Lower leg skin (tissue), 3 donors: Measurements from ENCODE around the gene PCSK5.

Experiments
- CTCF ChIP-seq, 3 donors: fragments of 450-650 bp; IDR thresholded peaks; one replicate each; pipeline ENCODE4 v1.5.1; 2016; ENCODE audit warnings: antibody characterized with exemption in 3 of 3, mild to moderate bottlenecking in 3 of 3, moderate library complexity in 2 of 3
- POLR2A ChIP-seq, 2 donors: fragments of 450-650 bp; IDR thresholded peaks; one replicate each; pipeline ENCODE4 v1.6.1; 2016 to 2017; ENCODE audit warnings: antibody characterized with exemption in 2 of 2, mild to moderate bottlenecking in 1 of 2, moderate library complexity in 1 of 2

GRCh38 chr9:76101947-76102346, 211.5 kb downstream of the PCSK5 start:
- TF ChIP-seq CTCF (IDR thresholded peaks at IDR 0.05) (no peak), POLR2A (IDR thresholded peaks at IDR 0.05) (no peak)
